Left ventricle myocardium inferior (tissue), 1 donor: ENCODE measurements around the gene COL4A2. TPM values are rescaled to one million over a fixed set of nuclear protein-coding genes. Genes with fewer than 3 reads are reported as not detected.

Experiments used
- DNase-seq: peaks from one replicate; pipeline ENCODE4 v3.0.0-alpha.2; 2020
- H3K27ac ChIP-seq: fragments of 200-600 bp; replicated peaks from 2 replicates; pipeline ENCODE4 v1.8.0; 2021
- H3K27me3 ChIP-seq: fragments of 200-600 bp; 2 replicates; pipeline ENCODE4 v1.8.0; 2021; ENCODE audit warnings: low read depth
- H3K36me3 ChIP-seq: fragments of 200-600 bp; 2 replicates; pipeline ENCODE4 v1.8.0; 2021
- H3K4me1 ChIP-seq: fragments of 200-600 bp; 2 replicates; pipeline ENCODE4 v1.8.0; 2021
- H3K4me3 ChIP-seq: fragments of 200-600 bp; 2 replicates; pipeline ENCODE4 v1.8.0; 2021; ENCODE audit warnings: mild to moderate bottlenecking, moderate library complexity
- H3K9me3 ChIP-seq: fragments of 200-600 bp; replicated peaks from 2 replicates; pipeline ENCODE4 v1.8.0; 2021
- CTCF ChIP-seq: fragments of 200-600 bp; IDR thresholded peaks from 2 replicates; pipeline ENCODE4 v1.8.0; 2021; ENCODE audit warnings: antibody characterized with exemption, mild to moderate bottlenecking, borderline replicate concordance
- intact Hi-C: fragments of 100-400 bp; cut with micrococcal nuclease; formaldehyde crosslinking; loops from one replicate; pipeline ENCODE4 v1.11.0; 2022
- total RNA-seq: library from RNA; stranded (reverse); fragmentation: NEBNext Ultra II Directional; extraction: Animal tissue kit (Norgen Biotek cat#: 25700); gene quantifications from one replicate; pipeline ENCODE4 v1.2.1, GENCODE V29; 2021
- donor health status: DM: no; HTN: yes; CAD: no; lungs with severe emphysema.

COL4A2 gene
- total RNA-seq, 1 donor from 2014 or later = 117 TPM

- Histone ChIP-seq H3K9me3 (no peaks in the 10 kb centered on the region), H3K27me3 (no peaks in the 10 kb centered on the region), H3K4me3 (no peak overlapping the region), H3K36me3 (peaks cover 65% of the 10 kb centered on the region), H3K27ac (no peak overlapping the region), H3K4me1 (peaks cover 71% of the 10 kb centered on the region)
- intact Hi-C loops = no loop called here
- TF ChIP-seq CTCF = no peak
- no peak for DNase-seq
Measured at GRCh38 chr13:110428313-110428712, 121.2 kb downstream of the COL4A2 start.

GRCh38 chr13:110430391-110431336, 123.6 kb downstream of the COL4A2 start:
- no peak for TF ChIP-seq CTCF
- Histone ChIP-seq H3K9me3 (no peaks in the 10 kb centered on the region), H3K4me1 (peaks cover 71% of the 10 kb centered on the region), H3K27ac (peak overlapping the region; percentile 70), H3K4me3 (no peak overlapping the region), H3K36me3 (peaks cover 73% of the 10 kb centered on the region), H3K27me3 (no peaks in the 10 kb centered on the region)
- no peak for DNase-seq
- intact Hi-C loops = no loop called here

GRCh38 chr13:110431425-110432294, 124.6 kb downstream of the COL4A2 start:
- Histone ChIP-seq H3K9me3 (no peaks in the 10 kb centered on the region), H3K36me3 (peaks cover 73% of the 10 kb centered on the region), H3K4me3 (no peak overlapping the region), H3K27ac (peak overlapping the region; percentile 70), H3K4me1 (peaks cover 67% of the 10 kb centered on the region), H3K27me3 (no peaks in the 10 kb centered on the region)
- TF ChIP-seq CTCF = peak; percentile 34
- intact Hi-C loops = no loop called here
- DNase-seq = peak; percentile 50

- H3K4me3 ChIP-seq = no peak overlapping the region
- H3K36me3 ChIP-seq = peaks cover 76% of the 10 kb centered on the region
- no peaks in the 10 kb centered on the region for H3K27me3 ChIP-seq
- DNase-seq = no peak
- peaks cover 65% of the 10 kb centered on the region for H3K4me1 ChIP-seq
- TF ChIP-seq CTCF = no peak
- H3K9me3 ChIP-seq = no peaks in the 10 kb centered on the region
- intact Hi-C loops = no loop called here
- peak overlapping the region; percentile 70 for H3K27ac ChIP-seq
Measured at GRCh38 chr13:110432522-110432921, 125.4 kb downstream of the COL4A2 start.

- H3K4me1 ChIP-seq = peaks cover 64% of the 10 kb centered on the region
- intact Hi-C loops = no loop called here
- peak overlapping the region; percentile 70 for H3K27ac ChIP-seq
- H3K4me3 ChIP-seq = no peak overlapping the region
- TF ChIP-seq CTCF = no peak
- peak; percentile 61 for DNase-seq
- no peaks in the 10 kb centered on the region for H3K9me3 ChIP-seq
- peaks cover 80% of the 10 kb centered on the region for H3K36me3 ChIP-seq
- H3K27me3 ChIP-seq = no peaks in the 10 kb centered on the region
Measured at GRCh38 chr13:110433014-110433413, 125.9 kb downstream of the COL4A2 start.
